ENCODE measurements around the gene SNRPD3. TPM values are rescaled to one million over a fixed set of nuclear protein-coding genes. Genes with fewer than 3 reads are reported as not detected.
"Not testable (repeated sequence)": the region's sequence is repeated elsewhere in the genome, so short reads cannot be mapped to it uniquely, and the experiment has no call there.

The SNRPD3 gene
- total RNA-seq, 4 donors from 2014 or later = 107 to 135 (median 115) TPM

GRCh38 chr22:24521791-24522245 is 34.0 kb upstream of the SNRPD3 start:
- ATAC-seq (ENCODE audit: low FRiP score) (peak; percentile 63), DNase-seq (ENCODE audit: low spot score) (no peak)
- no peak for TF ChIP-seq CTCF (IDR thresholded peaks at IDR 0.05)

- TF ChIP-seq CTCF (IDR thresholded peaks at IDR 0.05) = no peak
- no peak for ATAC-seq (ENCODE audit: low FRiP score)
- no peak for DNase-seq (ENCODE audit: low spot score)
These were observed 31.9 kb upstream of the SNRPD3 start for GRCh38 chr22:24523873-24524272.

- DNase-seq (ENCODE audit: low spot score) (peak; percentile 89), ATAC-seq (ENCODE audit: low FRiP score) (peak; percentile 71)
- TF ChIP-seq CTCF (IDR thresholded peaks at IDR 0.05) = peak in 1 of 3 donors; percentile 14
These were observed 30.3 kb upstream of the SNRPD3 start for GRCh38 chr22:24525416-24526037.

- no peak for TF ChIP-seq CTCF (IDR thresholded peaks at IDR 0.05)
- DNase-seq (ENCODE audit: low spot score) (no peak), ATAC-seq (ENCODE audit: low FRiP score) (no peak)
These were observed 29.6 kb upstream of the SNRPD3 start for GRCh38 chr22:24526191-24526590.

GRCh38 chr22:24529898-24530297 is 25.9 kb upstream of the SNRPD3 start:
- DNase-seq (ENCODE audit: low spot score) (no peak), ATAC-seq (ENCODE audit: low FRiP score) (no peak)
- TF ChIP-seq CTCF (IDR thresholded peaks at IDR 0.05) = no peak

- DNase-seq (ENCODE audit: low spot score); ATAC-seq (ENCODE audit: low FRiP score): not testable (repeated sequence)
These were observed 24.8 kb upstream of the SNRPD3 start for GRCh38 chr22:24530968-24531367.

- ATAC-seq (ENCODE audit: low FRiP score) (no peak), DNase-seq (ENCODE audit: low spot score) (no peak)
- TF ChIP-seq CTCF (IDR thresholded peaks at IDR 0.05) = no peak
These were observed 23.7 kb upstream of the SNRPD3 start for GRCh38 chr22:24532075-24532474.

All from omental fat pad (tissue), 4 donors.